ENCODE results near the gene ASIC2.

The ASIC2 gene

DNA sequence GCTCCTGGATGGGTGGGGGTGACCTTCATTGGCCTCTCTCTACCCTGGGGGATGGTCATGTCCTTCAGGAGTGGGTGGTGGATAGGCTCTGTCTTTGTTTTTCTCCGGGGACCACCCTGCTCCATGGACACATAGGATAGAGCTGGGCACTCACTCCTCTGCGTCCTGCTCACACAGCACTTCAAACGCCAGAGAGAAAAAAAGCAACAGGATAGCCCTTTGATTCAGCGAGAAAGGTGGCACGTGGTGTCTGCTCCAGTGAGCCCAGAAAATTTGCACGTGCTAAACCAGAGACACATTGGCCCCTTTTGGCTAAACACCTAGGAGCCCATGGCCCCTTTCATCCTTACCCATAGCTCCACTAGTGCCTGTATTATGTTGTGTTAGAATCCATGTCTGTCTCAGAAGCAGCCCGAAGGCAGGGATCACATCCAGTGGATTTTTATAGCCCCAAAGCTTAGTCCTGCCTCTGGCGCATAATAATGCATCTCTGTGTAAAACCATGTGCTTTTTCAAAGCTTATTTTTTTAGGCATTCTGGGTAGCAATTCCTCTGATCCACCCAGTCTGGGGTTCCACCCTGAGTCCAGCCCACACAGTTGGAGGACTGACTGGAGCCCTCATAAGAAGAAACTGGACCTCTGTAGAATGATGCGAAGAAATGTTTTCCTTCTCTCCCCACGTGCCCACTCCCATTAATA, 90.1 kb downstream of the ASIC2 start:
- DNase-seq = no peak

DNA sequence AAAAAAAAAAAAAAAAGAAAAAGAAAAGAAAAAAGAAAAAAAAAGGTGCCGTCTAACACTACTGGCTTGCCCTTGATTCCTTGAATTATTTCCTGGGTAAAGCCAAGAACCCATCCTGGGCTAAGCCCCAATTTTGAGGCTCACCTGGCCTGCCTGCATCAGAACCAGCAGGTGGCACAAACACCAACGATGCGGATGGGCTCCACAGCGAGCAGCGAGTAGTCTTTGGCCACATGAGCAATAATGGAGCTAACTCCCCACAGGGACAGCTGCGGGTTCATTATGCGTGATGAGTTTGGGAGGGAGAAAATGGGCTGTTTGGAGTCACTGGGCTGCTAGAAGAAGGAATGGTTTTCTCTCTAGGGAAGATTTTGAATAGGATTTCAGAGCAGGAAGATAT, 91.1 kb downstream of the ASIC2 start:
- peak; percentile 19 for DNase-seq

DNA sequence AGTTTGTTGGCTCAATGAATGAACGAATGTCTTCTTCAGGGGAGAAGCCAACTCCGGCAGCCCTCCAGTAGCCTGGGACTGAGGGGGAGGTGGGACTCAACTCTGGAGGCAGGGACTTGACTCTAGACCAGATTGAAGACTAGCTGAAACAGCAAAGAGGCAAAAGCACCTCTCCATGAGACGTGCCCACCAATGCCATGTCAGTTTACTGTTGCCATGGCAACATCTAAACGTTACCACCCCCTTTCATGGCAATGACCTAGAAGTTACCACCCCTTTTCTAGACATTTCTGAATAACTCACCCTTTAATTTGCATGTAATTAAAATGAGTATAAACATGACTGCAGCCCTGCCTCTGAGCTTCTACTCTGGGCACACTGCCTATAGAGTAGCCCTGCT, 91.8 kb downstream of the ASIC2 start:
- no peak for DNase-seq

DNA sequence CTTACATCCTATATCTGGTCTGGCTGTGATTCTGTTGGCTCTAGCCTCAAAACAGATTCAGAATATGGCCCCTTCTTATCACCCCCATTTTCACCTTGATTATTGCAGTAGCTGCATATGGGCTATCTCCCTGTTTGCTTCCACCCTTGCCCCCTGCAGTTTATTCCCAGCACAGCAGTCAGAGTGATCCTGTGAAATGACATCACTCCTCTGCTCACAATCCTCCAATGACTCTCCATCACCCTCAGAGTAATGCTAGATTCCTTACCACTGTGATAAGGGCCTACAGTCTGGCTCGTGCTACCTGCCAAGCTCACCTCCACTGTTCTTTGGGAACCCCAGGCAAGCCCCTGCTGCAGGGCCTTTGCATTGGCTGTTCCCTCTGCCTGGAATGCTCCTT, 92.5 kb downstream of the ASIC2 start:
- DNase-seq = peak; percentile 18

- DNase-seq = no peak
Measured at GRCh38 chr17:33199571-33200510, 93.3 kb downstream of the ASIC2 start.

GRCh38 chr17:33198954-33199353, 94.1 kb downstream of the ASIC2 start:
- DNase-seq = no peak

DNA sequence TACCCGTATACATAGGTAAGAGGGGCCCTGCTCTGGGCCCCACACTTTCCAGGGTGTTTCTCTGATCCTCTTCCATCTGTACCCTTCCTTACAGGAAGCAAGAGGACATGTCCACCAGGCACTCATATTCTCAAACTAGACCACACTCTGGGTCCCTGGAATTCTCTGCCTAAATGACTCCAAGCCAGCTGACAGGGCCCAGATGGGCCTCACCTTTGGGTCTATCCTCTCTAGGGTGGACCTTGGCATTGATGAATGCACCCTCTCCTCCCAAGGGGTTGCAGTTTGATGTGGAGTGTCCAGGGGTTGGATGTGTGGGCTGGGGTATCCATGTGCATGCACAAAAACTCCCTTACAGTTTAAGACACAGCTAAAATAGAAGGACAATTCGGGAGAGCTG, 95.8 kb downstream of the ASIC2 start:
- DNase-seq = no peak

DNA sequence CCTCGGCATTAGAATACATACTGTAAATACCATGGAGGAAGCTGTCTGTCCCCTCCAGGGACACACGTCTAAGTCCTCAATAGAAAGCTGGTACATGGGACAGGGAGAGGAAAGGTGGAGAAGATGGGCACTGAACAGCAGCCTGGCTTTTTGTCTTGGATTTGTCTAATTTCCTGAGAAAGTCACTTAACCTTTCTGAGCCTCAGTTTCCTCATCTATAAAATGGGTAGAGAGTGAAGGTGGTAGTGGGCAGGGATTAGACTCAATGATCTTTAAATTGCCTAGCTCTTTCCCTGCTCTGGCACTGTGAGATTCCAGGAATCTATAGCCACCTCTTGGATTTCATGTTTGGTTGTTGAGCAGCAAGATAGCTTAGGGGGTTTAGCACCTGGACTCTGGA, 96.2 kb downstream of the ASIC2 start:
- no peak for DNase-seq

DNA sequence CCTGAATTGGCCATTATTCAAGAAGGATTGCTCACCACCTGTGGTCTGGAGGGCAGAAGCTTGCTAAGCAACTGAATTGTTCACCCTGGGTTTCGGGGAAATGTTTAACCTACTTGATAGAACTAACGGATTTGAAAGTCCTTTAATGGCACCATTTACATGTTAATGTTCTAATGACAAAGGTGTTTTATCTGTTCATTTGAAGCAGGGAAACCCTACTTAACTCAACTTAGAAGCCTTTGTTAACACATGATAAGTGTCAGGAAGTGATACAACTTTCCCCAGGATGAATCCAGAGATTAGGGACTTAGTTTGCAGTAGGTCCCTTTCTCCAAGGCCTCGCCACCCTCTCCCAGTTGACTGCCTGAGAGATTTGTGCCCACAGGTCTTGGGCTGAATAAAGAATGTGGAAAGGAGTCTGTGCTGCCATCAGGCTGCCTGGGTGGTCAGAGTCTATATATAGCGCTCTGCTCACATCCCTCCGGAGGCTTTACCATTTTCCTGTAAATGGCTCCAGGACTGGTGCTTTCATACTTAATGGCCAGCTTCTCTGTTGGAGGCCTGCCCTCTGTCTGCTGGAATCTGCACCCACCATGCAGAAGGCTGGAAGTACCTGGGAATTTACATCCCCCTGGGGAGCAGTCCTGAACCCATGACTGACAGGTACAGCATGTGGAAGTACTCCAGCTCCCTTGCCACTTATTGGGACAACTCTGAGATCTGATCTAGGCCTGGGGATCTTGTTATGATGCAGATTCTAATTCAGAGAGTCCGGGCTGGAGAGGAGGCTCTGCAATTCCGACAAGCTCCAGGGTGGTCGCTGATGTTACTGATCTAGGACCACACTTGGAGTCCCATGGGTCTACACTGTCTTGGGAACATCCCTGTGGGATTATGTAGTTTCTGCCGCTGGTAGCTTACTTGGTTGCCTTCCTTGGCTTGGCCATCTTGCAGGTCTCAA, 99.9 kb downstream of the ASIC2 start:
- DNase-seq = no peak

DNA sequence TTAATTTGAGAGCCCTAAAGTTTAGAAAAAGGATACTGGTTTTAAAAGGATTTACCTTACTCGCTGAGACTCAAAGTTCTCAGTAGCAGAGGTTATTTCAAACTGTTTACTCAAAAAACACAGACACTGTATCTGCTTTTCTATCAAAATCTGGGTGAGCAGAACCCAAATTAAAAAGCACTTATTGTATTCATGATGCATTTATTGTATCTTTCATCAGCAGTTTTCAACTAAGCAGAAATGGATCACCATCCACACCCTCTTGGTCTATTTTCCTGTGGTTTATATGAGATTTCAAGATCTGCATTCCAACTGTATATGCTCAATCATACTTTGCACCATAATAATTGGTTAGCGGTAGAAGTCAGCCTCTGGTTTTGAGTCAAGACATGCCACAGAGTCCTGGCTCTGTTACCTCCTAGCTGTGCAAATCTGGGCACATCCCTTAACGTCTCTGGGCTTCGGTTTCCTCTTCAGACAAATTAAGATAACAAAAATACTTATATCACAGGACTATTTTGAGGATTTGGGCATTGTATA, 109.5 kb downstream of the ASIC2 start:
- DNase-seq = no peak

- DNase-seq = no peak
Measured at GRCh38 chr17:33179151-33179550, 113.9 kb downstream of the ASIC2 start.

- no peak for DNase-seq
Measured at GRCh38 chr17:33178681-33179080, 114.4 kb downstream of the ASIC2 start.

- no peak for DNase-seq
Measured at GRCh38 chr17:33175562-33175961, 117.5 kb downstream of the ASIC2 start.

DNA sequence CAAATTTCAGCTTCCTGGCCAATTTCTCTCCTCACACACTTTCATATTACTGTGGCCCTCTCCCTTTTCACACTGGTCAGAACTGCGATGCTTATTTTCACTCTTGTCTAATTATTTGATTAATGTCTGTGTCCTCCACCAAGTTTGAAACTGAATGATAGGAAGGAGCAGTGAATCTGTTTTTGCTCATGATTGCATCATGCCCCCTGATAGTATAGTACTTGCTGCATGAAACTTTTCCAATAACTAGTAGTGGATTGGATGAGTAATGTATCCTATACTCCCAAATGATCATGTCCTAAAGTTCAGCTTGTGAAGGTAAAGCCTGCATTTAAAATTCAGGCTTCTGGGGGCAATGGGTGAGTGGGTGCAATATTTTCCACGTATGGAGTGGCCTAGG, 121.2 kb downstream of the ASIC2 start:
- no peak for DNase-seq

DNA sequence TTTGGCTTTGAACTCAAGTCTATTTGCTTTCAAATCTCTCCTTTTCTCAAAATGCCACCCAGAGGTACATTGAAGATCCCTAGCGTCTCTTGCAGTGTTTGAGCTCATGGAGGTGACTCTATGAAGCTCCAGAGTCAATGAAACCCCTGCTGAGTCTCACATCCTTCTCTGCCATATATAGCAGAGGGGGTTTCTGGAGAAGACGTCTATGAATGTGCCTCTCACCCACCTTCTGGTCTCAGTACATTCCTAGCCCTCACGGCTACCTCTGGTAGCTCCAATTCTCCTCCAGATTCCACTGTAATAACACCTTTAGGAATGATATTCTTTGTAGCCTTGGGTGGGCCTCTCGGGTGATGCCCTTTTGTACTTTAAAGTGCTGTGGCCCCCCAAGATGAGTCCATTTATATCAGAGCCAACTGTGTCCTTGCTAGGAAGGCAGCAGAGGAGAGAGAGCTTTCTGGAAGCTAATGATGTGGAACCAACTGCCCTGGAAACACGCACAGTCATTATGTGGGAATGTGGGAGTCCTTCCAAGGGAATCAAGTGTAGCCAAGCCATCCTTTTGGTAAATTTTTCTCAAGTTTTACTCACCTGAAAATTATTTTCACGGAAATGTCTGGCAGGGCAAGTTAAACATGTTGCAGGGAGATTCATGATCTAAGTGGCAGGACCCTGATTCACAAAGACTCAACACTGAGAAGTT, 123.4 kb downstream of the ASIC2 start:
- no peak for DNase-seq

- DNase-seq = no peak
Measured at GRCh38 chr17:33167736-33168135, 125.4 kb downstream of the ASIC2 start.

DNA sequence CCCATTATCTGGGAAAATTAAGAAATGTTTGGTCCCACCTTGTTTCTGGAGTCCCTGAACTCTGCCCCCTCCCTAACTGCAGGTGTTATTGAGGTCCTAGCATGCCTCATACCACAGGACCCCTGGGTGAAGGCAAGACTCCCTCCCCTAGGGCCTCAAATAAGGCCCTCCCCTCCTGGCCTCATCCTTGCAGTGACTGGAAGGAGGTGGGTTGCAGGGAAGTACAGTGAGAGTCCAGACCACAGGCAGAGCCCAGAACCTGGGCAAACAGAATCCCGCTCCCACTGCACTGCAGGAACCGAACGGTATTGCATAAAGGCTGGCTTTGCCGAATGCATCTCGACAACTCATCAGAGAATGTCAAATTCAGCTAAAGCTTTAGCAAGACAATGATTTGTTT, 126.6 kb downstream of the ASIC2 start:
- no peak for DNase-seq

- DNase-seq = no peak
Measured at GRCh38 chr17:33164169-33164881, 128.8 kb downstream of the ASIC2 start.

GRCh38 chr17:33163533-33164168, 129.4 kb downstream of the ASIC2 start:
- no peak for DNase-seq

- DNase-seq = no peak
Measured at GRCh38 chr17:33154869-33155455, 138.1 kb downstream of the ASIC2 start.

GRCh38 chr17:33152783-33153182, 140.3 kb downstream of the ASIC2 start:
- no peak for DNase-seq
